T-cell (primary cell): ENCODE data around the gene TTC33. TPM values are rescaled to one million over a fixed set of nuclear protein-coding genes. Genes with fewer than 3 reads are reported as not detected.

ENCODE experiments used
- ATAC-seq, 4 experiments: fragments of 200-7000 bp in 3 of 4; fragments of 150-1000 bp in 1 of 4; cut with Tn5 transposase; replicated peaks in 1 of 4; 1 replicate in 3 of 4; 2 replicates in 1 of 4; pipeline ENCODE4 v1.10.0; 2021; ENCODE audit warnings: moderate library complexity in 3 of 4, mild to moderate bottlenecking in 2 of 4, moderate number of reproducible peaks in 1 of 4
- CTCF ChIA-PET, 2 donors: fragments of 300-600 bp; sonication (Branson Sonifier 250); formaldehyde crosslinking; loops; one replicate each; lab custom pipeline; 2022; ENCODE audit warnings: antibody characterized with exemption in 2 of 2; lab: Charles Lee
- POLR2A ChIA-PET, 2 donors: fragments of 300-600 bp; sonication (Branson Sonifier 250); formaldehyde crosslinking; loops; one replicate each; lab custom pipeline; 2022; ENCODE audit warnings: antibody characterized with exemption in 2 of 2; lab: Charles Lee
- DNase-seq, 35 experiments: peaks; one replicate each; pipeline versions ENCODE4 v3.0.0 to v3.0.0-alpha.2; 2013 to 2023
- H3K27ac ChIP-seq: one replicate; pipeline ENCODE4 v1.5.1; 2013; ENCODE audit warnings: low read length
- H3K27me3 ChIP-seq, 2 experiments: replicated peaks in 1 of 2; 1 replicate in 1 of 2; 2 replicates in 1 of 2; pipeline versions ENCODE4 v1.6.1 to v1.7.0; 2013; ENCODE audit warnings: low read length in 1 of 2, mixed read lengths in 1 of 2; ENCODE audit not compliant: control insufficient read depth in 2 of 2, insufficient read depth in 2 of 2; ENCODE audit errors: extremely low read depth in 1 of 2
- H3K36me3 ChIP-seq, 2 donors: 1 replicate in 1 of 2; 2 replicates in 1 of 2; pipeline versions ENCODE4 v1.6.1 to v1.7.0; 2013; ENCODE audit warnings: low read length in 1 of 2; ENCODE audit not compliant: control insufficient read depth in 2 of 2, insufficient read depth in 1 of 2; ENCODE audit errors: extremely low read depth in 1 of 2
- H3K4me1 ChIP-seq, 2 experiments: 1 replicate in 1 of 2; 2 replicates in 1 of 2; pipeline versions ENCODE4 v1.6.1 to v1.7.0; 2013; ENCODE audit warnings: low read length in 2 of 2, mixed read lengths in 1 of 2; ENCODE audit not compliant: insufficient read depth in 2 of 2, control insufficient read depth in 1 of 2; ENCODE audit errors: extremely low read depth in 1 of 2
- H3K4me3 ChIP-seq, 2 donors: 1 replicate in 1 of 2; 2 replicates in 1 of 2; pipeline versions ENCODE4 v1.5.1 to v1.7.0; 2013; ENCODE audit warnings: mild to moderate bottlenecking in 2 of 2, low read length in 1 of 2, moderate library complexity in 1 of 2; ENCODE audit not compliant: control insufficient read depth in 1 of 2; ENCODE audit errors: extremely low read depth in 1 of 2
- H3K9me3 ChIP-seq: 2 replicates; pipeline ENCODE4 v1.7.0; 2013
- H3K27ac Mint-ChIP-seq, 2 donors: one replicate each; pipeline ENCODE4 v1.8.0; 2020 to 2021; ENCODE audit warnings: mild to moderate bottlenecking in 2 of 2, mixed read lengths in 2 of 2
- H3K27me3 Mint-ChIP-seq, 2 donors: one replicate each; pipeline ENCODE4 v1.8.0; 2021 to 2022; ENCODE audit warnings: mixed read lengths in 2 of 2
- H3K36me3 Mint-ChIP-seq: one replicate; pipeline ENCODE4 v1.8.0; 2021; ENCODE audit warnings: mixed read lengths
- H3K4me1 Mint-ChIP-seq, 3 donors: one replicate each; pipeline ENCODE4 v1.8.0; 2020 to 2022; ENCODE audit warnings: mixed read lengths in 3 of 3, mild to moderate bottlenecking in 1 of 3
- H3K4me3 Mint-ChIP-seq, 3 donors: one replicate each; pipeline ENCODE4 v1.8.0; 2020 to 2022; ENCODE audit warnings: mild to moderate bottlenecking in 3 of 3, mixed read lengths in 3 of 3, moderate library complexity in 3 of 3
- H3K9me3 Mint-ChIP-seq, 3 donors: one replicate each; pipeline ENCODE4 v1.8.0; 2020 to 2022; ENCODE audit warnings: mixed read lengths in 3 of 3
- WGBS: methylation state at CpG from one replicate; pipeline ENCODE4 v1.1.5; 2013; ENCODE audit warnings: missing lambda C conversion rate; ENCODE audit not compliant: insufficient coverage; 5-methylcytosine and 5-hydroxymethylcytosine counted together
- total RNA-seq, 35 experiments: library from RNA in 6 of 35; stranded (reverse) in 6 of 35; fragments of 120-200 nt in 1 of 35; gene quantifications; one replicate each; pipeline versions ENCODE4 v1.2.1 to v1.2.4 and lab custom pipeline; 2013 to 2026

The TTC33 gene
- total RNA-seq, 5 donors from 2014 or later (not counting 1 experiment from before 2014, with no cell fraction given) = 8.3 to 15.4 (median 13.6) TPM

DNA sequence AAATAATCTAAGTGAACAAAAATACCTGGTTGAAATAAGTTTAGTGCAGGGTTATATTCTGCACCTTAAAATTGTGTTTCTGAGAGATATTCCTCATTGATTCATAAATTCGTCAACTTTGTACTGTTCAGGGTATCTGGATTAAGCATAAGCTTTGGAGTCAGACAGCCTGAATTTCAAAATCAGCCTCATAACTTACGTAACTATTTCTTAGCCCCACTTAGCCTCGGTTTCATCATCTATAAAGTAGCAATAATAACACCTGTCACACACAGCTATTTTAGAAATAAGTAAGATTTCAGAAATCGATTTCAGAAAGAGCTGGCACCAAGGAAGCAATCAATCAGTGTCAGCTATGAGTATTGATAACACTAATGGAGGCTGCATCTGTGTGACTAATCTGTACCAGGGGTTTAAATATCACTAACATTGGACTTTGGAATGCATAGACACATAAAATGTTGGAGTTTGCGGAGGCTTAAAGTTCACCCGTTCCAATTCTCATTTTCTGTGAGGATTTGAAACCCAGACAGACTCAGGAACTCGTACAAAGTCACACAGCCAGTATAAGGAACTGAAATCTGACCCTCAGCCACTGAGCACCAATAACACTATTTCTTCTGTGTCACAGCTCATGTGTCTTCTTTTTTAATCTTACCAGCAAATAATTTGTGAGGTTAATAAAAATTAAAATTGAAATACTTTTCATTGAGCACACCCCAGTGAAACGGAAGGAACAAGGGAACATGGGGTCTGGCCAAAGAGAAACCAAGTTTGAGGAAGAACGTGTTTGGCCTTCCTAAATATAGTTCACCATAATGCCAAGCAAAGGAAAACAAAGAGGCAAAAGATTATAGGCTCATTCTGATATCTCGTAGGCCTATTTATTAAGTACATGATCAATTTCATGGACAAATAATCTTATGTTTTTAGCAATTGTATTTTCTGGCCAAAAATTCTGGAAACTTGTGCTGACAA lies 270.5 kb downstream of the TTC33 start:
- Mint-ChIP-seq H3K36me3 (no peaks in the 10 kb centered on the region), H3K4me3 (no peak overlapping the region), H3K4me1 (peaks cover 12 to 54% (median 43%) of the 10 kb centered on the region in 3 donors), H3K27me3 (no peaks in the 10 kb centered on the region), H3K27ac (no peak overlapping the region), H3K9me3 (no peaks in the 10 kb centered on the region)
- ATAC-seq (no peak), DNase-seq (no peak)
- no peak overlapping the region for H3K4me3 ChIP-seq
- no peaks in the 10 kb centered on the region for H3K27me3 ChIP-seq
- no peaks in the 10 kb centered on the region for H3K36me3 ChIP-seq
- peaks cover 0 to 8% of the 10 kb centered on the region in 2 experiments for H3K4me1 ChIP-seq
- H3K27ac ChIP-seq = no peak overlapping the region
- H3K9me3 ChIP-seq = no peaks in the 10 kb centered on the region
- CTCF ChIA-PET = interaction anchor here in 1 of 2 donors (0.6 kb wide), 1 partner anchor 140 kb away, joined by 5 read pairs; no protein-coding TSS in a partner anchor
- WGBS = 90% methylated on average over 2 of the region's 10 CpGs
- POLR2A ChIA-PET = interaction anchor here in 1 of 2 donors (1.2 kb wide), 1 partner anchor 195 kb away, joined by 8 read pairs; no protein-coding TSS in a partner anchor

DNA sequence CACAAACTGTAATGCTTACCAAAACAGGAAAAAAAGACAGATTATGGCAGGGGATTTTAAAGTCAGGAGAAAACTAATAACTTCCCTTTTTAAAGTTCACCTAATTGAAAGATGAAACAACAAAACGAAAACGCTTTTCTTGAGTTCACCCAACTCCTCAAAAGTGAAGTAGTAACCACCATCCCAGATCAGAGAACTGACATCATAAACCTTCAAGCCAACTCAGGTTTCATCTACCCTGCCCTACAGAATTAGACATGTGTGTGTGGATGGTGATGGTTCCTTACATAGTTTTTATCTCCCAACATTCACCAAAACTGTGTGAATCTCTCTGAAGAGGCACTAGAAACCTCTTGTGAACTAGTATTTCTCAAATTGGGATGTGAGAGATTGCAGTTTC lies 271.3 kb downstream of the TTC33 start:
- H3K4me1 Mint-ChIP-seq = peaks cover 11 to 54% (median 42%) of the 10 kb centered on the region in 3 donors
- H3K27ac Mint-ChIP-seq = no peak overlapping the region
- H3K9me3 Mint-ChIP-seq = no peaks in the 10 kb centered on the region
- no CpG with 5 or more reads among the region's 2 CpGs for WGBS
- ChIA-PET POLR2A (no interaction called here), CTCF (no interaction called here)
- no peaks in the 10 kb centered on the region for H3K9me3 ChIP-seq
- no peaks in the 10 kb centered on the region for H3K27me3 ChIP-seq
- H3K4me3 ChIP-seq = no peak overlapping the region
- no peak overlapping the region for H3K4me3 Mint-ChIP-seq
- peaks cover 0 to 8% of the 10 kb centered on the region in 2 experiments for H3K4me1 ChIP-seq
- no peaks in the 10 kb centered on the region for H3K36me3 Mint-ChIP-seq
- no peak overlapping the region for H3K27ac ChIP-seq
- no peaks in the 10 kb centered on the region for H3K36me3 ChIP-seq
- ATAC-seq = peak in 1 of 4 experiments; percentile 40
- H3K27me3 Mint-ChIP-seq = no peaks in the 10 kb centered on the region
- DNase-seq = peak in 1 of 35 experiments; percentile 21

DNA sequence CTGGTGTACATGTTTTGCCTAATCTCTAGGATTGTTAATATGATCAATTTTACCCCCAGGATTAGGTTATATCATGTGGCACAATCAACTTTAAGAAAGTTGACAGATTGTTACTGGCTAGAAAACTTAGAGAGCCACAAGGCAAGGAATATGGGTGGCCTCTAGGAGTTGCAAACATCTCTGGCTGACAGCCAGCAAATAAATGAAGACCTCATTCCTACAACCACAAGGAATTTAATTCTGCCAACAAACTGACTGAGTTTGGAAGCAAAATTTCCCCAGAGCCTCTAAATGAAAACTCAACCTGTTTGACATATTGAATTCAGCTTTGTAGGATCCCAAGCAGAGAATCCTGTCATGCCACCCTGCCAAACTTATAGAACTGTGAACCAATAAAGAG lies 272.4 kb downstream of the TTC33 start:
- Histone ChIP-seq H3K36me3 (no peaks in the 10 kb centered on the region), H3K9me3 (no peaks in the 10 kb centered on the region), H3K27me3 (no peaks in the 10 kb centered on the region), H3K4me1 (peaks cover 0 to 8% of the 10 kb centered on the region in 2 experiments), H3K27ac (no peak overlapping the region), H3K4me3 (no peak overlapping the region)
- ChIA-PET POLR2A (no interaction called here), CTCF (no interaction called here)
- ATAC-seq = no peak
- H3K27ac Mint-ChIP-seq = no peak overlapping the region
- no peak overlapping the region for H3K4me3 Mint-ChIP-seq
- no peaks in the 10 kb centered on the region for H3K27me3 Mint-ChIP-seq
- no peak for DNase-seq
- no peaks in the 10 kb centered on the region for H3K9me3 Mint-ChIP-seq
- peaks cover 11 to 48% (median 36%) of the 10 kb centered on the region in 3 donors for H3K4me1 Mint-ChIP-seq
- H3K36me3 Mint-ChIP-seq = no peaks in the 10 kb centered on the region

DNA sequence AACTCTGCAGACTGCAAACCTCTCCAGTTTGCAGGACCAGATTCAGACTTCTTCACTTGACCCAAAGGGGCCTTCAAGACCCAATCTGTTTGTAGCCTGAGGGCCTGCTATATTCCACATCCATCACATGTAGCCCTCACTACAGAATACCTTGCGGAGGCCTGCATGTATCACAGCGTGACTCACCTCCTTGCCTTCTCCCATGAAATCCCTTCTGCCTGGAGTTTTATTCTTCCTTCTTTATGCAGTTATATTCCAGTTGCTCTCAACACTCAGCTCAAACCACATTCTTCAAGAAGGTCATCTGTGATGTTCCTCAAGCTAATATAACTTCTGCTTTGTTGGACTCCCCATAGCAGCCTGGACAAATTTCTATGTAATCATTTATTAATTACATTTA lies 274.5 kb downstream of the TTC33 start:
- Mint-ChIP-seq H3K27ac (no peak overlapping the region), H3K27me3 (no peaks in the 10 kb centered on the region), H3K36me3 (no peaks in the 10 kb centered on the region), H3K4me1 (peaks cover 1 to 35% (median 24%) of the 10 kb centered on the region in 3 donors), H3K9me3 (no peaks in the 10 kb centered on the region), H3K4me3 (no peak overlapping the region)
- ChIA-PET CTCF (no interaction called here), POLR2A (no interaction called here)
- no peak overlapping the region for H3K4me3 ChIP-seq
- peaks cover 0 to 2% of the 10 kb centered on the region in 2 experiments for H3K4me1 ChIP-seq
- WGBS = 94% methylated on average over 2 of the region's 2 CpGs
- ATAC-seq = no peak
- H3K27me3 ChIP-seq = no peaks in the 10 kb centered on the region
- DNase-seq = no peak
- H3K9me3 ChIP-seq = no peaks in the 10 kb centered on the region
- no peaks in the 10 kb centered on the region for H3K36me3 ChIP-seq
- no peak overlapping the region for H3K27ac ChIP-seq

DNA sequence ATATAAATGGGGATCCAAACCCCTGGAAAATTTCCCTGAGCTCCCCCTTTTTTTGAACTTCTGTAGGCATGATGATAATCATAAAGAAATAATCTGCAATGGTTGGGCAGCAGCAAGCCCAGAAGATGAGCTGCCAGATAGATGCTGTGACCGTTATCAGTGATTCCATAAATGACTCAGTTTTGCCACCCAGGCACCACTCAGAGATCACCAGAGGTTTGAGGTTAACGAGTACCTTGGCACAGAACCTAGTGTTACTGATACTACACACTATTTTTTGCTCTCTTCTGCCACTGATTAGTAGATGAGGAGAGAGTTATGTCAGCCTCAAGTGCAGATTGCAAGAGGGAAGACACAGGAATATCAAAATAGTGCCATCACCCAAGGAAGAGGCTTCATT lies 275.4 kb downstream of the TTC33 start:
- Mint-ChIP-seq H3K27ac (no peak overlapping the region), H3K9me3 (no peaks in the 10 kb centered on the region), H3K36me3 (no peaks in the 10 kb centered on the region), H3K4me3 (no peak overlapping the region), H3K4me1 (peaks cover 0 to 30% (median 23%) of the 10 kb centered on the region in 3 donors), H3K27me3 (no peaks in the 10 kb centered on the region)
- Histone ChIP-seq H3K9me3 (no peaks in the 10 kb centered on the region), H3K27me3 (no peaks in the 10 kb centered on the region), H3K27ac (no peak overlapping the region), H3K36me3 (no peaks in the 10 kb centered on the region), H3K4me1 (no peaks in the 10 kb centered on the region), H3K4me3 (no peak overlapping the region)
- ATAC-seq = peak in 2 of 4 experiments; percentile 16 to 34
- ChIA-PET POLR2A (interaction anchor here in 1 of 2 donors (0.5 kb wide), 1 partner anchor 20 kb away, joined by 6 read pairs; no protein-coding TSS in a partner anchor), CTCF (no interaction called here)
- WGBS = 17% methylated on average over 1 of the region's 2 CpGs
- peak in 1 of 35 experiments; percentile 43 for DNase-seq

DNA sequence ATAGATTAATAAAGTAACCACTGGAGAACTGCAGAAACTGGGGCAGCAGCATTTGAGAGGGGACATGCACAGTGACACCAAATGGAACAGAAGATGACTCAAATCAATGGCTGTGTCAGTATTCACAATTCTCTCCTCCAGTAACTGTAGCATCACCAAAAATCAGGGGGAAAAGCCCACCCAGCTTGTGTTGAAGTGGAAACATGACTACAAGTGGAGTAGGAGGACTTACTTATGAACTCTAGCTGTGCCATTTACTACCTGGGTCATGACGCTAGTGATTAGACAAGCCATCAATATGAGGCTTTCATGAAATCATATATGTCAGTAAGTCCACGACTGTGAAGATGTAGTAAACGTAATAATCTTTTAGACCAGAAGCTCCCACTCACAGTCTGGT lies 275.8 kb downstream of the TTC33 start:
- Histone ChIP-seq H3K4me3 (no peak overlapping the region), H3K36me3 (no peaks in the 10 kb centered on the region), H3K4me1 (no peaks in the 10 kb centered on the region), H3K9me3 (no peaks in the 10 kb centered on the region), H3K27me3 (no peaks in the 10 kb centered on the region), H3K27ac (no peak overlapping the region)
- POLR2A ChIA-PET = no interaction called here
- DNase-seq = no peak
- Mint-ChIP-seq H3K27me3 (no peaks in the 10 kb centered on the region), H3K36me3 (no peaks in the 10 kb centered on the region), H3K4me1 (peaks cover 0 to 26% (median 19%) of the 10 kb centered on the region in 3 donors), H3K9me3 (no peaks in the 10 kb centered on the region), H3K4me3 (no peak overlapping the region), H3K27ac (no peak overlapping the region)
- CTCF ChIA-PET = no interaction called here
- ATAC-seq = no peak
- no CpG with 5 or more reads among the region's 3 CpGs for WGBS
